ENCODE results near the gene AICDA. TPM values are rescaled to one million over a fixed set of nuclear protein-coding genes. Genes with fewer than 3 reads are reported as not detected.
A peak's percentile ranks its signal among the peaks of the same experiment; 100 is the strongest.
"Not testable (repeated sequence)": the region's sequence is repeated elsewhere in the genome, so short reads cannot be mapped to it uniquely, and the experiment has no call there.

Gene AICDA
- total and polyA plus RNA-seq, 12 donors, result 0.03 to 0.22 TPM; not detected in 10

GRCh38 chr12:8581098-8581784 lies 31.4 kb downstream of the AICDA start:
- peaks cover 0 to 5% (median 0%) of the 10 kb centered on the region in 9 donors for H3K4me1 ChIP-seq
- peaks cover 0 to 8% (median 0%) of the 10 kb centered on the region in 7 donors for H3K27me3 ChIP-seq
- no peaks in the 10 kb centered on the region for H3K9me3 ChIP-seq
- no peak for DNase-seq
- intact Hi-C loops (cut with DNase I), result no loop called here
- no peak overlapping the region for H3K27ac ChIP-seq
- H3K4me3 ChIP-seq, result no peak overlapping the region
- no peaks in the 10 kb centered on the region for H3K36me3 ChIP-seq
- TF ChIP-seq, protein P1, sequence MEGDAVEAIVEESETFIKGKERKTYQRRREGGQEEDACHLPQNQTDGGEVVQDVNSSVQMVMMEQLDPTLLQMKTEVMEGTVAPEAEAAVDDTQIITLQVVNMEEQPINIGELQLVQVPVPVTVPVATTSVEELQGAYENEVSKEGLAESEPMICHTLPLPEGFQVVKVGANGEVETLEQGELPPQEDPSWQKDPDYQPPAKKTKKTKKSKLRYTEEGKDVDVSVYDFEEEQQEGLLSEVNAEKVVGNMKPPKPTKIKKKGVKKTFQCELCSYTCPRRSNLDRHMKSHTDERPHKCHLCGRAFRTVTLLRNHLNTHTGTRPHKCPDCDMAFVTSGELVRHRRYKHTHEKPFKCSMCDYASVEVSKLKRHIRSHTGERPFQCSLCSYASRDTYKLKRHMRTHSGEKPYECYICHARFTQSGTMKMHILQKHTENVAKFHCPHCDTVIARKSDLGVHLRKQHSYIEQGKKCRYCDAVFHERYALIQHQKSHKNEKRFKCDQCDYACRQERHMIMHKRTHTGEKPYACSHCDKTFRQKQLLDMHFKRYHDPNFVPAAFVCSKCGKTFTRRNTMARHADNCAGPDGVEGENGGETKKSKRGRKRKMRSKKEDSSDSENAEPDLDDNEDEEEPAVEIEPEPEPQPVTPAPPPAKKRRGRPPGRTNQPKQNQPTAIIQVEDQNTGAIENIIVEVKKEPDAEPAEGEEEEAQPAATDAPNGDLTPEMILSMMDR (IDR thresholded peaks at IDR 0.05), result no peak
- 71 to 72% methylated on average over 9 of the region's 9 CpGs for WGBS, 2 donors
- ATAC-seq, result no peak

- H3K27me3 ChIP-seq, result peaks cover 0 to 12% (median 0%) of the 10 kb centered on the region in 7 donors
- H3K36me3 ChIP-seq, result no peaks in the 10 kb centered on the region
- no peak for ATAC-seq
- WGBS, 2 donors, result 76 to 79% methylated on average over 3 of the region's 3 CpGs
- H3K4me3 ChIP-seq, result no peak overlapping the region
- TF ChIP-seq, protein P1 (IDR thresholded peaks at IDR 0.05), result no peak
- H3K27ac ChIP-seq, result no peak overlapping the region
- no peak for DNase-seq
- intact Hi-C loops (cut with DNase I), result no loop called here
- H3K9me3 ChIP-seq, result no peaks in the 10 kb centered on the region
- peaks cover 0 to 3% (median 0%) of the 10 kb centered on the region in 9 donors for H3K4me1 ChIP-seq
Observed at GRCh38 chr12:8577879-8578278, 34.8 kb downstream of the AICDA start.

DNA sequence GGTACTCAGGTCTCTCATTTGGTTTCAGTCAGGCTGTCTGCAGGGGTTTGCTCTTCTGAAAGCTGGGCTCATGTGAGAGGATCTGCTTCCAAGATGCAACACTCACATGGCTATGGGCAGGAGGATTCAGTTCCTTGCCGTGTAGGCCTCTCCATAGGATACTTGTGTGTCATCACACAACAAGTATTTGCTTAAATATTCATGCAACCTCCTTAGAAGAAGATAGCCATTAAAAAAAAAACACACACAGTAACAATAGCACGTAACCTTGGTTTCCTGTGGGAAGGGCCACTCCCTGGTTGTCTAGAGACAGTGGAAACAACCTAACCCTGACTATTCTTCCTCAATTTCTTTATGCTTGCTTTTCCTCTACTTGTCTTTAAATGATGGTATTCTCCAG lies 40.2 kb downstream of the AICDA start:
- ATAC-seq (peak in 4 of 8 donors; percentile 35 to 63 (median 54)), DNase-seq (no peak)
- intact Hi-C loops (cut with DNase I), result no loop called here
- peaks cover 0 to 15% (median 0%) of the 10 kb centered on the region in 9 donors for H3K4me1 ChIP-seq
- peaks cover 0 to 3% (median 0%) of the 10 kb centered on the region in 11 donors for H3K9me3 ChIP-seq
- TF ChIP-seq, protein P1 (IDR thresholded peaks at IDR 0.05), result no peak
- no peaks in the 10 kb centered on the region for H3K36me3 ChIP-seq
- H3K27ac ChIP-seq, result peak overlapping the region in 1 of 10 donors; percentile 8
- no peak overlapping the region for H3K4me3 ChIP-seq
- WGBS, 2 donors, result 32 to 52% methylated on average over 2 of the region's 2 CpGs
- H3K27me3 ChIP-seq, result peaks cover 0 to 12% (median 0%) of the 10 kb centered on the region in 7 donors

DNA sequence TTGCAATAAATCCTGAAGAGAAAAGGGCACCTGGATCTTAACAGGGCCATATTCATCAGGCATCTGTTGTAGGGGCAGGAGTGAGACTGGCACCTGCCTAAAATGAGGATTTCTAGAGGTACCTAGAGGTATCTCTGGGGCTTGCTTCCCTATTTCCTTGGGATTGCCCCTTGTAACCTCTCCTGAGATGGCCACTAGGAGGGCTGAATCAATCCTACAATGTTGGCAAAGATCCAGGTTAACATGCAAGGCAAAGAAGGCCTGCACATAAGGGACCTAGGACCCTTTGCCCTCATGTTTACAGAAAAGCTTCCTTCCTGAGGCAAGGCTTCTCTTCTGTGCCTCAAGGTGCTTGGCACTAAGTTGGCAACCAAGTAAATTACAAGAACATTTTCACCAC lies 46.1 kb downstream of the AICDA start:
- H3K4me1 ChIP-seq, result peaks cover 0 to 16% (median 0%) of the 10 kb centered on the region in 9 donors
- H3K36me3 ChIP-seq, result no peaks in the 10 kb centered on the region
- no peaks in the 10 kb centered on the region for H3K27me3 ChIP-seq
- intact Hi-C loops (cut with DNase I), result no loop called here
- peaks cover 0 to 36% (median 14%) of the 10 kb centered on the region in 11 donors for H3K9me3 ChIP-seq
- ATAC-seq, result no peak
- no peak overlapping the region for H3K4me3 ChIP-seq
- TF ChIP-seq, protein P1 (IDR thresholded peaks at IDR 0.05), result no peak
- H3K27ac ChIP-seq, result peak overlapping the region in 2 of 10 donors; percentile 23 to 83
- DNase-seq, result no peak

DNA sequence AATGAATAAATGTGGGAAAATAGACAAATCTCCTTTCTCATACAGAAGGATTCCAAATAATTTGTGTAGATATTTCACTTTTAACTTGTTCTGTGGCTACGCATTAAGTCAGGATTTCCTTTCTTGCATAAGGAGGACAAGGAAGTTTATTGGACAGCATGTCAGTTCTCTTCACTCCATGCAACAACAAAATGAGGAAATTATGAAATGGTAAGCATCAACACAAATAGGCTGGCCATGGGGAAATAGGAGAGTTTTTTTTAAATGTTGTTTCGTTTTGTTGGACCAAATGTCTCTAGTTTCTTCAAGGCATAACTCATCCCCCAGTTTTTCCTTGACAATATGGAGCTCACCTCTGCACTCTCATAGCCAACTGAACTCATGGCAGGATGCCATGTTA lies 46.6 kb downstream of the AICDA start:
- intact Hi-C loops (cut with DNase I); H3K36me3 ChIP-seq; H3K27me3 ChIP-seq; H3K4me3 ChIP-seq; DNase-seq: not testable (repeated sequence)
- 66 to 79% methylated on average over 2 of the region's 2 CpGs for WGBS, 2 donors
- H3K27ac ChIP-seq, result peak overlapping the region in 2 of 10 donors; percentile 23 to 83
- H3K4me1 ChIP-seq, result peaks cover 0 to 16% (median 0%) of the 10 kb centered on the region in 9 donors
- ATAC-seq, result peak in 1 of 8 donors; percentile 54
- peaks cover 0 to 36% (median 14%) of the 10 kb centered on the region in 11 donors for H3K9me3 ChIP-seq
